Keratinocyte (primary cell): ENCODE measurements around the gene LRRC8D. TPM values are rescaled to one million over a fixed set of nuclear protein-coding genes. Genes with fewer than 3 reads are reported as not detected.

Source experiments
- DNase-seq: peaks from one replicate; pipeline ENCODE4 v3.0.0-alpha.2; 2011; ENCODE audit warnings: low read depth, missing footprints, low spot score
- FAIRE-seq: peaks from 2 replicates; lab custom pipeline; 2011; peaks lifted over from hg19 to GRCh38; lab: Jason Lieb, UNC
- H2AFZ ChIP-seq: 2 replicates; pipeline ENCODE4 v1.6.0; 2012; ENCODE audit warnings: low read length, control low read depth, inconsistent platforms; ENCODE audit not compliant: control insufficient read depth
- H3K27ac ChIP-seq: 2 replicates; pipeline ENCODE4 v1.5.1; 2011; ENCODE audit warnings: low read length; ENCODE audit not compliant: control insufficient read depth, insufficient read depth
- H3K27me3 ChIP-seq: 3 replicates; pipeline ENCODE4 v1.6.0; 2011; ENCODE audit warnings: low read length; ENCODE audit not compliant: control insufficient read depth, insufficient read depth; ENCODE audit errors: extremely low read depth
- H3K36me3 ChIP-seq, 2 experiments: 2 replicates in 1 of 2; 3 replicates in 1 of 2; pipeline ENCODE4 v1.5.1; 2011; ENCODE audit warnings: low read length in 2 of 2, mild to moderate bottlenecking in 1 of 2; ENCODE audit not compliant: control insufficient read depth in 2 of 2, insufficient read depth in 2 of 2; ENCODE audit errors: extremely low read depth in 1 of 2
- H3K4me1 ChIP-seq: 3 replicates; pipeline ENCODE4 v1.5.1; 2011; ENCODE audit warnings: low read length; ENCODE audit not compliant: control insufficient read depth, insufficient read depth; ENCODE audit errors: extremely low read depth
- H3K4me2 ChIP-seq: 3 replicates; pipeline ENCODE4 v1.6.0; 2011; ENCODE audit warnings: low read depth, low read length; ENCODE audit not compliant: control insufficient read depth, insufficient read depth; ENCODE audit errors: extremely low read depth
- H3K4me3 ChIP-seq, 3 experiments: fragments of 200-600 bp in 1 of 3; sonication (generic) in 1 of 3; 2 replicates in 2 of 3; 3 replicates in 1 of 3; pipeline ENCODE4 v1.5.1; 2011 to 2016; ENCODE audit warnings: low read length in 3 of 3, mild to moderate bottlenecking in 3 of 3, control low read depth in 2 of 3, inconsistent platforms in 1 of 3, low read depth in 1 of 3, mixed read lengths in 1 of 3, mixed run types in 1 of 3, moderate library complexity in 1 of 3; ENCODE audit not compliant: control insufficient read depth in 2 of 3, insufficient read depth in 2 of 3; ENCODE audit errors: extremely low read depth in 1 of 3
- H3K79me2 ChIP-seq: 2 replicates; pipeline ENCODE4 v1.6.0; 2012; ENCODE audit warnings: low read length; ENCODE audit not compliant: control insufficient read depth, insufficient read depth
- H3K9ac ChIP-seq: 3 replicates; pipeline ENCODE4 v1.6.0; 2011; ENCODE audit warnings: low read length; ENCODE audit not compliant: control insufficient read depth, insufficient read depth; ENCODE audit errors: extremely low read depth
- H3K9me1 ChIP-seq: 3 replicates; pipeline ENCODE4 v1.6.0; 2011; ENCODE audit warnings: low read length; ENCODE audit not compliant: control insufficient read depth, insufficient read depth; ENCODE audit errors: extremely low read depth
- H3K9me3 ChIP-seq: 2 replicates; pipeline ENCODE4 v1.5.1; 2012; ENCODE audit warnings: low read depth, low read length; ENCODE audit not compliant: control insufficient read depth
- H4K20me1 ChIP-seq: 3 replicates; pipeline ENCODE4 v1.6.0; 2011; ENCODE audit warnings: low read length; ENCODE audit not compliant: control insufficient read depth, insufficient read depth; ENCODE audit errors: extremely low read depth
- CTCF ChIP-seq, 3 experiments: IDR thresholded peaks in 1 of 3; conservative IDR thresholded peaks in 1 of 3; optimal IDR thresholded peaks in 1 of 3; 2 replicates in 2 of 3; 3 replicates in 1 of 3; pipeline versions ENCODE3 to v1.5.1; 2011; ENCODE audit warnings: low read length in 3 of 3, mild to moderate bottlenecking in 3 of 3, moderate library complexity in 2 of 3, control low read depth in 1 of 3, inconsistent platforms in 1 of 3; ENCODE audit not compliant: insufficient read depth in 2 of 3; ENCODE audit errors: extremely low read depth in 1 of 3
- EZH2 ChIP-seq: IDR thresholded peaks from one replicate; pipeline ENCODE4 v1.6.1; 2012; ENCODE audit warnings: inconsistent platforms, mild to moderate bottlenecking, low read length, moderate library complexity
- dilution Hi-C: fragments of 300-500 bp; cut with MboI; formaldehyde crosslinking; loops from one replicate; pipeline ENCODE4 v1.7.0; 2020; ENCODE audit warnings: low sequenced_read_pairs; ENCODE audit not compliant: extremely low pct_ligation_motif_present
- polyA plus RNA-seq, 5 experiments: library from polyadenylated mRNA; depleted of rRNA in 3 of 5; stranded (reverse) in 3 of 5; stranded (forward) in 1 of 5; unstranded in 1 of 5; fragments of >200 nt; gene quantifications; 1 replicate in 1 of 5; 2 replicates in 3 of 5; 3 replicates in 1 of 5; pipeline versions ENCODE4 v1.2.1 to v1.2.3, GENCODE V29; 2011 to 2012; ENCODE audit warnings: missing spikeins in 2 of 5, low read depth in 1 of 5, low replicate concordance in 1 of 5

Gene LRRC8D
- polyA plus RNA-seq, 1 donor (not counting 4 experiments of a cell fraction or from before 2014, with no cell fraction given): 54.7 TPM

- no peak for TF ChIP-seq CTCF (optimal IDR thresholded peaks at IDR 0.05 in 1 of 3, IDR thresholded peaks at IDR 0.05 in 1 of 3, conservative IDR thresholded peaks at IDR 0.05 in 1 of 3; ENCODE audit: extremely low read depth in 1 of 3, insufficient read depth in 2 of 3, low read length in 3 of 3)
- no peak for TF ChIP-seq EZH2
- no peaks in the 10 kb centered on the region for H4K20me1 ChIP-seq
- H3K4me2 ChIP-seq: peak overlapping the region; percentile 67
- DNase-seq (peak; percentile 54), FAIRE-seq (peak; percentile 74)
- no peak overlapping the region for H2AFZ ChIP-seq
- no peaks in the 10 kb centered on the region for H3K9me1 ChIP-seq
- no peaks in the 10 kb centered on the region for H3K27me3 ChIP-seq
- H3K27ac ChIP-seq: peak overlapping the region; percentile 56
- peaks cover 11% of the 10 kb centered on the region for H3K79me2 ChIP-seq
- peaks cover 0 to 2% of the 10 kb centered on the region in 2 experiments for H3K36me3 ChIP-seq
- dilution Hi-C loops: no loop called here
- H3K4me3 ChIP-seq: peak overlapping the region in 1 of 3 experiments; percentile 3
- H3K4me1 ChIP-seq: peaks cover 21% of the 10 kb centered on the region
- H3K9ac ChIP-seq: no peak overlapping the region
- no peaks in the 10 kb centered on the region for H3K9me3 ChIP-seq
Observed at GRCh38 chr1:89865498-89866382, 44.9 kb downstream of the LRRC8D start.

- DNase-seq (no peak), FAIRE-seq (no peak)
- TF ChIP-seq CTCF (optimal IDR thresholded peaks at IDR 0.05 in 1 of 3, IDR thresholded peaks at IDR 0.05 in 1 of 3, conservative IDR thresholded peaks at IDR 0.05 in 1 of 3; ENCODE audit: extremely low read depth in 1 of 3, insufficient read depth in 2 of 3, low read length in 3 of 3) (no peak), EZH2 (no peak)
- H3K9me3 ChIP-seq: no peaks in the 10 kb centered on the region
- no peak overlapping the region for H3K4me3 ChIP-seq
- H2AFZ ChIP-seq: no peak overlapping the region
- H3K4me2 ChIP-seq: peak overlapping the region; percentile 67
- H3K9ac ChIP-seq: no peak overlapping the region
- peak overlapping the region; percentile 56 for H3K27ac ChIP-seq
- dilution Hi-C loops: no loop called here
- H3K27me3 ChIP-seq: no peaks in the 10 kb centered on the region
- H3K4me1 ChIP-seq: peaks cover 21% of the 10 kb centered on the region
- H4K20me1 ChIP-seq: no peaks in the 10 kb centered on the region
- H3K36me3 ChIP-seq: no peaks in the 10 kb centered on the region
- peaks cover 11% of the 10 kb centered on the region for H3K79me2 ChIP-seq
- no peaks in the 10 kb centered on the region for H3K9me1 ChIP-seq
Observed at GRCh38 chr1:89866568-89866967, 45.7 kb downstream of the LRRC8D start.
